ENCODE results near the gene EPS8L3.
"Not testable (repeated sequence)": the region's sequence is repeated elsewhere in the genome, so short reads cannot be mapped to it uniquely, and the experiment has no call there.

Gene EPS8L3

DNA sequence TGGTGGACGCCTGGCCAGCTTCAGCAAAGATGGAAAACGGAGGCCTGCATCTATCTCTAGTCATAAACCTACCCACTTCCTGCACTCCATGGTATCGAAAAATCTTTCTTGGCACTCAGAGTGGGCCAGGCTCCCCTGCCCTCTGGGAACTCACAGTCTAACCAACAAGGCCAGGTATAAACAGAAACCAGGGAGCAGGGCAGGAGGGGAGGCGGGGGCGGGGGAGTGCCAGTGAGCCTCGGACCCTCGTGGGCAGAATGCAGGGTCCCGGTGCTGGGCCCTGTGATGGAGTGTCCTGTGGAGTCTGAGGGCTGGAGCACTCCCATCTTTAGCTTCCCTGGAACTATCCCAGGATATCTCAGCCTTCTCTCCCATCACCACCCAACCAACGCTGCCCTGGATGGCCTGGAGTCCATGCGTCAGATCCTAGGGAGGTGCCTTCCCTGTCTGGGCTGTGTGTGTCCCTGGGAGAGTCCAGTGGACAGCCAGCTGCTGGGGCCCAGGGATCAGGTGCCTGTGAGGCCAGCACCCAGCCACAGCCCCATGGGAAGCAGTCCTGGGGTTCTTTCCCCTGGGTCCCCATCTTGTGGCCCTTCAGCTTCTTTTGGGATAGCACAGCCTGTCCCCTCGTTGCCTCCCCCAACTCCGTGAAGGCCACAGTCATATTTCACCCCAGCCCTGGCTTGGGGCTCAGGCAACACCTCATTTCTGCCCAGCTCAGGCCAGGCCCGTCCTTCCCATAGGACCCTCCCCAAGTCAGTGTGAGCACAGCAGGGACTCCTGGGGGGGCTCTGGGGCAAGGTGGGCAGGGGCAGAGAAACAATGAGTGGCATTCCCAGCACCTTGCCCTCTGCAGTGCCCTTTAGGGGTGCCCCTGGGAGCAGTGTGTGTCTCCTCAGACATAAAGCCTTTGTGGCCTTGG lies 1.1 kb upstream of the EPS8L3 start:
- DNase-seq (ENCODE audit: low spot score) = no peak

DNA sequence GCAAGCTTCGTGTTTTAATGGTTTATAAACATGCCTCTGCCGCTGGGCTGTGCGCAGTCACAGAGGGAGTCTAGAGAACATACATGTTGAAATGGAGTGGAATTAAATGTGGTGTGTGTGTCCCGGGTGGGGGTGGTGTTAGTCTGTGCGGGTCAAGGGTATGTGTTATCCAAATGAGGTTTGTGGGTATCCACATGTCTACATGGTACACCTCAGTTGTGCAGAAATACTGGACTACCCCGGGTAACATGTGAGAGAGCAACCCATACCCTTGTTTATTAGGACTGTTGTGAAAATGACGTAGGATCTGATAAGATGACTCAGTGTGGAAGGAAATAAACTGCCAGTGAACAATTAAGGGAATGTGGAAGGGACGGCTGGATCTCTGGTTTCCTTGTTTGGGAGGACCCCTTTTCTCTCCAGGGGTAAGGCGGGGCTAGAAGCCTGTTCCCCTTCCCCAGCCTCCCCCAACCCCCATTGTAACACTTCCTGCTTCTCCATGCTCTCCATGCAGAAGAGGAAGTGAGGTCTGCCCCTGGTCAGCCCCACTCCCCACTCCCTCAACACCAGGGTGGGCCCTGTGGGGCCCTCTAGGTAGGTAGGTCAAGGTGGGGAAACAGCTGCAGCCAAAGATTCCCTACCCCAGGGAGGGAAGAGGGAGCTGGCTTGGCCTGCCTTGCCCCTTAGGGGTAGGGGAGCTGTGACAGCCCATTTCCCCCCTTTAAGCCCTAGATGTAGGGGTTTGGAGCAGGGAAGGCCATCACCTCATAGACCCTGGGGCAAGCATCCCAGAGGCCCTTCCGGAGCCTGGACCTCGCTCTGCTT lies 690 bp downstream of the EPS8L3 start:
- DNase-seq (ENCODE audit: low spot score) = no peak

DNA sequence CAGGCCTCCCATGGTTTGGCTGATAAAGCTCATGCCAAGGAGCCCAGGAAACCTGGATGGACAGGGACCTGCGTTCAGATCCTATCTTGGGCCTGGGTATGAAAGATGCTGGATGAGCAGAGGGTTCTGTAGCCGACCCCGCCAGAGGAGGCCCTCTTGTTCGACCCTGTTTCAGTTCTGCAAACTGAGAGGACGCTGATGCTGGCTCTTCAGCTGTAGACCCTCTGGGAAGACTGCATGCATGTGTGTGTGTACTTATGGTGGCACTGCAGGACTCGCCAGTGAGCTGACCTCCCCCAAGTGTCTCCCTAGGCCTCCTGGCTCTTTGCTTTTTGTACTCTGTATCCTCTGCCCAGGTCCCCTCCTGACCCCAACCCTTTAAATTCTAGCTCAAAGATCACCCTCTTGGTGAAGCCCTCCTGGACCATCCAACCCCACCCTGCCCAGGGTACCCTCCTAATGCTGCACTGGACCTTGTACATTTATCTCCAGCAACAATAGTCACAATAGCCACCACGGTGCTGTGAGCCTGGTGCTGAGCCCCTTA lies 1.6 kb downstream of the EPS8L3 start:
- no peak for DNase-seq (ENCODE audit: low spot score)

DNA sequence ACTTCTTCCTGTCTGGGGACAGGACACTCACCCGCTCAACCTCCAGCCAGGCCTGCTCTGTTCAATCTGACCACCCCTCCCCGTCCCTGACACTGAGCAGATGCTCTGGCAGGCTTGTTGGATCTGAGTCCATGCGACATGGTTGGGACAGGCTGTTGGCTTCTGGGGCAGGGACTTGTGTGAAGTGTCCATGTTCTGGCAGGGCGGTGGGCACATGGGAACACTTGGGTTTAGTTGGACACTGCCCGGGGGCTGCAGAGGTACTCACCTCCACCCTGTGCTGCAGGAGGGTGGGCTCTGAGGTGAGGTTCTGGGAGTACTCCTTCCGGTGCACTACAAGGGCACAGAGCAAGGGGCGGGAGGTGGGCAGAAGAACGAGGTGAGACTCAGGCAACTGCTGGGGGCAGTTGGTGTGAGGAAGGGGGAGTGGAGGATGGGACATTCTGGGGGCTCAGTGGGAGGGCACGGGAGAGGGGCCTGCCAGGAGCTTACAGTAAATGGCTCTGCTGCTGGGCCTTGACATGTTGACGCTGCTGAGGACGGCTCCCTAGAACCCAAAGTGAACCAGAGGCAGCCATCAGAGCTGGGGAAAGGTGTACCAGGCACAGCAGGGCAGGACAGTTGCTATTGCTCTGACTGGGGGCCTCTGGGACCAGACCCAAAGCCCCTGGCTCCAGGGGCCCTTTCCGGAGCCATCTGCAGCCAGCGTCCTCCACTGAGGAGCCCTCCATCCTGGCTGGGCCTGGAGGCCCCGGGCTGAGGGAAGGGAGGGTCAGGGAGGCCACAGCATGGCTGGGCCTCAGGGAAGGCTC lies 2.3 kb downstream of the EPS8L3 start:
- peak; percentile 92 for DNase-seq (ENCODE audit: low spot score)

DNA sequence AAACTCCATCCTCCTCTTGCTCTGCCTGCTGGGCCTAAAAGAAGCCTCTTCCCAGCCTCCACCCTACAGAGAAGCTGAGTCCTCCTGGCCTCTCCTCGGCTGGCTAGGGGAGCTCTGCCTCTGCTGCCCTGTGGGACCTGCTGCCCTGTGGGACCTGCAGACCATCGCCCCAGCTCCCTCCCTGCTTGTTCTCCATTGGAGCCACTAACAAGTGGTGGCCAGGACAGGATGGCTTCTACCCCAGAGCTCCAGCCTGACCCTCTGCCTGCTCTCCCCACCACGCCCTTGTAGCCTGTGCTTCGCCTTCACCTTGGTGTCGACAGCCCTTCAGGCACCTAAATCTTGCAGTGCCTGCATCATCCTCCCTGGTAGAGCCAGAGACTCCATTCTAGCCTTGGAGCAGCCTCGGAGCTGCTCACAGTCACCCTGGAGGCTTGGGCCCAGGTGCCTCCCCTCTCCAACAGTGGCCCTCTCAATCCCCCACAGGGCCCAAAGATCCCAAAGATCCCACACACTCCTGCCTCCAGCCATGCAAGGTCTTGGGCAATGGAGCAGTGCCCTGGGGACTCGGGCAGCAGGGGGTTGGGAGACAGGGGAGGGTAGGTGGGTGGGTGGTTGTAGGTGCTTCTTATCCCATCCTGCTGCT lies 3.0 kb downstream of the EPS8L3 start:
- DNase-seq (ENCODE audit: low spot score) = no peak

DNA sequence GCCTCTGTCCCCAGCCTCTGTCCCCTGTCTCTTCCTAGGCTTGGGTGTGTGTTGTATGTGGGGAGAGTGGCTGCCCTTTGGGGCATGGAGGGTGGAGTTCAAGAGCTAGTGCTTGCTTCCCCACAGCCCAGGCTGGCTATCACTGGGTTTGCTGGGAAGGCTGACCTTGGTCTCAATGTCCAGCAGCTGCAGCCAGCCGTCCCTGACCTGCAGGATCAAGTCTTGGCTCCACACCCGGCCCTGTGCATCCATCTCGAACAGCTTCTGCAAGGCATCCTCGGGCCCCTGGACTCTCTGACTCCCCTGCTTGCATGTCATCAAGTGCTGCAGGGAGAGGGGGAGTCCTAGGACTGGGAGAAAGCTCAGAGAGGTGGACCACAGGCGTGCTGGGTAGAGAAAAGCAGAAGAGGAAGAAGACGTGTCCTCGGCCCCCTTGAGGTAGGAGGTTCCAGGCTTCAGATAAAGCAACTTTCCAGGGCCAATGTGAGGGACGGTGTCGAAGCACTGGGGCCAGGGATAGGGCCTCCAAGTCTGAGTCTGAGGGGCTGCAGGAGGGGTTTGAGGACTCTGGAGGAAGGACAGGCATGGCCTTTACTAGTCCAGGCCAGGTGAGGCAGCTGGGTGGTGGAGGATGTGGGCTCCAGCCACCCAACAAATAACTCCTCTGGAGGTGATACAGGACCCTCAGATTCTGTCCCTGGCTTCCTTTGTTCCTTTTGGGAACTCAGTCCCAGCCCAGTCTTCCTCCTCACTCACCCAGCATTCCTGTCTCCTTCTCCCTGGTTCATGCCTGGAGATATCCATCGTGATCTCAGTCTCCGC lies 4.0 kb downstream of the EPS8L3 start:
- no peak for DNase-seq (ENCODE audit: low spot score)

DNA sequence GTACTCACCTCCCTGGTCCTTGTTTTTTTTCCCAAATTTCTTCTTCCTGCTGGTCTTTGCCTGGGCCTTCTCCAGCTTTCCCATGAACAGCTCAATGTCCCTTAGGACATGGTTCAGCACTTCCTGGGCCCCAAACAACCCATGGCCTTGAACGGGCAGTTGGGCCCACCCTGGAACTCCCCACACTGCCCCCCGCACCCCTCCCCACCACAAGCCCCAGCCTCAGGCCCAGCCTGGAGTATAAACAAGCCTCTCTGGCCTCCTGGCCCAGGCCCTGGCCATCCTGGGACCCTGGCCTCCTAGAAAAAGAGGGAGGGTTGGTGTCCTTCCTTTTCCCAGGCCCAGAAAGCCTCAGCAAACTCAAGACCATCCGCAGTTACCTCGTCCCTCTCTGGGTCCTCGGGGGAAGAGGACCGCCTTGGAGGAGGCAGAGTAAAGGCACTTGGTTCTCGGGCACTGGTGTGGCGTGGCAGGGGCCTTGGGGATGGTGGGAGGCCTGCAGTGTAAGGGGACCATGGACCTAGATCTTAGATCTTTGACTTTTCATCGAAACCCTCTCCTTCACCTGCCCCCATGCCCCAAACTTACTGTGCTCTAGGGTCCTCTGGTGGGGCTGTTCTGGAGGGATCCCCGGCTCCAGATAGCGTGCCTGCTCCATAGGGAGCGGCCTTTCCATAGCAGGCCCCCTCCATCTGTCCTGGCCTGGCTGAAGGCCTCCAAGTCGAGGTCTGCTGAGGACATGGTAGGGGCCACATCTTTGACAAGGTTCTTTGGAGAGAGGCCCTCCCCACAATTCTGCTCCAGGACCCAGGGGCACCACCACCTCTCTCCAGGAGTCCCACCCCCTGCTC lies 5.6 kb downstream of the EPS8L3 start:
- DNase-seq (ENCODE audit: low spot score) = no peak

DNA sequence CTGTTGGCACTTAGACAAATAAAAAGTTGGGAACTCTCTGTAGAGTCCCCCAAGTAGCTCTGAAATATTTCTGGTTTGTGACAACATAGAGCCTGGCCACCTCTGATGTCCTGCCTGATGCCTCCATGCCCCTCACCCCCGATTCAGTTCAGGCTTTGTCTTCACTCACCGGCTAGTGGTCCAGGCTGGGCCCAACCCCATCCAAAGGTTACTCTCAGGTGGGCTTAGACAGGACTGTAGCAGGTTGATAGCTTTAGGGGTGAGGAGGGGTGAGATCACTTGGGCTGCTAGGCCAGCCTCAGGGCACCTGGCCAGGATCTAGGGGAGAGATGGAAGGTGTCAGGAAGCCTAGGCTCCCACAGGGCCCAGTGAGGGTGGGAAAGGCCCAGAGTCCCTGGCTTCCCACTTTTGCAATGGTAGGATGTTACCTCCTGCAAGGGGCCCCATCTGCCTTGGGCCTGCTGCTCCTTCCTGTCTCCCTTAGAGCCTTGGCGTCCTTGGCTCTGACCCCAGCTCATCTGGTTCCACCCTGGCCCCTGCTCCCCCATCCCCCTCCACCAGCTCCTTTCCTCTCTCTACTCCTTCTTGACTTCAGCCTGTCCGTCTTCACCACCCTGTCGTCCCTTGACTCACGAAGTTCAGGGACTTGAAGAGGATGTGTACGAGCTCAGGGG lies 6.7 kb downstream of the EPS8L3 start:
- no peak for DNase-seq (ENCODE audit: low spot score)

DNA sequence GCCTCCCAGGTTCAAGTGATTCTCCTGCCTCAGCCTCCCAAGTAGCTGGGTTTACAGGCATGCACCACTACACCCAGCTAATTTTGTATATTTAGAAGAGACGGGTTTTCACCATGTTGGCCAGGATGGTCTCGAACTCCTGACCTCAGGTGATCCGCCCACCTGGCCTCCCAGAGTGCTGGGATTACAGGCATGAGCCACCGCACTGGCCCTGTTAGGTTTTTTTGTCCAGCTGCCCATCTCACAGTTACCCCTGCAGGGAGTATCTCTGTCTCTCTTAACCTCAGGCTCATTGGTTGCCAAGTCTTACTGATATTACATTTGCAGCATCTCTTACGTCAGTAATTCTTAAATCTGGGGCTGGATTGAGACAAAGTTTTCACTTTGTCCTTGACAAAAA lies 7.4 kb downstream of the EPS8L3 start:
- not testable (repeated sequence) for DNase-seq (ENCODE audit: low spot score)

DNA sequence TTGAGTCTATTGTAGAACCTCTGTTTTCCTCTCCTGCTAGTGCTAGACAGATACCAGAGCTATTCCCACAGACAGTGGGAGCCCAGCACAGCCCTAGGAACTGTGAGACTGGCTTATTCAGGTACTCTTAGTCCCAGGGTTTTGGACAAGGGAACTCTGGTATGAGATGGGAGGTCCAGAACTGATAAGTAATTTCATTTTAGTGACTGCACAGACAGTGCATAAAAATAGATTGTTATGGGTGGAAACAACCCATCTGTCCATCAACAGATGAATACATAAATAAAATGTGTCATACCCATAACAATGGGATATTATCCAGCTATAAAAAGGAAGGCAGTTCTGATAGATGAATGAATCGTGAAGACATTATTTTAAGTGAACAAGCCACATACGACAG lies 9.0 kb downstream of the EPS8L3 start:
- DNase-seq (ENCODE audit: low spot score) = no peak

DNA sequence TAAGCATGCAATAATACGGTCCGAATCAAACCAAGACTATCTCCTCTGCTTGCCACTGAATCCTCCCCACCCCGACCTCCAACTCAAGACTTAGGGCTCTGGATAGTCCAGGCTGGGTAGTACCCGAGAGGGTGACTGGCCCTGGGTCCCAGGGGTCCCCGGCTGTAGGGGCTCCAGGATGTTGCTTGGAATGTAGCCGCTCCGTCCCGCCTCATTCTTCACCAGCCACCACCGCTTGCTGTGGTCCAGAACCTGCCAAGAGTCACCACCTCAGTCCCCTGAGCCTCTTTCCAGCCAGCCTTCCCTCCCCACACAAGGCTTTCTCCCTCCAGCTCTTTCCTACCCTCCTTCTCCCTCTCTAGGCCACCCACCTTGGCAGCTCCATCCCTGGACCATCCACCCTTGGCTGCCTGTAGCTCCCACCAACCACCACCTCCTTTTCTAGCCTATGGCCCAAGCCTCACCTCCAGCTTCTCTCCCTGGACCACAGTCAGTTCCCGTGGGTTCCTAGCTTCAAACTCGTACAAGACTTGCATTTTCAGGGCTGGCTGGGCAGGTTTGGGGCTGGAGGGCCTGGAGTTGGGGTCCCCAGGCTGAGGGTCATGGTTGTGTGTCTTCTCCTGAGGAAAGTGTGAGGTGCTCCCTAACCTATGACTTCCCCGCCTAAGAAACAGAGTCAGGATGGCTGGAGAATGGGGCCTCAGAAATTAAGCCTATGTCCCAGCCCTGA lies 12.0 kb downstream of the EPS8L3 start:
- no peak for DNase-seq (ENCODE audit: low spot score)

DNA sequence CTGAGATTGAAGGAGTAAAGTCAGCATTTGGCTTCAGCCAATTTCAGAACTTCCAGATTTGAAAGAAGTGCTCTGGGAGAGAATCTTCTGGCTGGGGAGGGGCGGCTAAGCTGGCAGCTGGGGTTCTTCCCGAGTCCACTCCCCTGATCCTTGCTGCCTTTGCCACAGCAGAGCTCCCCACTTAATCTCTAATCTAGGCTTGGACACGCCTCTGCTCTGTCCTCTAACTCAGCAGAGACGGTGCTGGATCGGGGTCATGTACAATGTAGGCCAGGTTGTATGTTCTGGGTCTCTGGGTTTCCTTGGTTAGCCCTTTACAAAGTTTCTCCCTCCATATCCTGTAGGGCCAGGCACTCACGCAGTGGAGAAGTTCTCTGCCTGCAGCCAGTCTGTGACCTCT lies 12.8 kb downstream of the EPS8L3 start:
- DNase-seq (ENCODE audit: low spot score) = no peak

DNA sequence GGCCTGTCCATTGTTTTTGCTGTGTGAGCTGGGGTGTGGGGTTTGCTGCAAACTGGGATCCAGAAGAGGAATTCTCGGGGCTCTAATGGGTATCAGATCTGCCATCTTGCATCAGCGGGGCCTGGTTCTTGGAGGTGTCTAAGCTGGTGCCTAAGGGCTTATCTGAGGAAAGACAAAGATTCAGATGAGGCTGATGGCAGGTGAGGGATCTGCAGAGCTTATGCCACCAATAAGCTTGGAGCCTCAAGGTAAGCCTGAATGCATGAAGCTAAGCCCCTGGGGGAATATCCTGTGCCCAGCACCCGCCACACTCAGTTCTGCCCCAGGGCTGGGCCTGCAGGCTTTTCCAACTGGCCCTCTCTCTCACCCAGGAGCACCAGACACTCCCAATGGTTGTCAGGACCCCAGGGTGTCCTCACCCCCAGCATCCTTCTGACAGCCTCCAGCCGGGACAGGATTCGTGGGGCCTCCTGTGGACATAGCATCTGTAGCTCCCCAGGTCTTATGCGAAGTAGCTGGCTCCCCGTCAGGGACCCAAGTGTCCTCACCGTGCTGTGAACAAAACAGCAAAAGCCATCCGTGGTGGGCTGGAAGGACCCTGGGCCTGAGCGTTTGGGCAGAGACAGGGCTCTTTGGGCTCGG lies 13.4 kb downstream of the EPS8L3 start:
- no peak for DNase-seq (ENCODE audit: low spot score)

DNA sequence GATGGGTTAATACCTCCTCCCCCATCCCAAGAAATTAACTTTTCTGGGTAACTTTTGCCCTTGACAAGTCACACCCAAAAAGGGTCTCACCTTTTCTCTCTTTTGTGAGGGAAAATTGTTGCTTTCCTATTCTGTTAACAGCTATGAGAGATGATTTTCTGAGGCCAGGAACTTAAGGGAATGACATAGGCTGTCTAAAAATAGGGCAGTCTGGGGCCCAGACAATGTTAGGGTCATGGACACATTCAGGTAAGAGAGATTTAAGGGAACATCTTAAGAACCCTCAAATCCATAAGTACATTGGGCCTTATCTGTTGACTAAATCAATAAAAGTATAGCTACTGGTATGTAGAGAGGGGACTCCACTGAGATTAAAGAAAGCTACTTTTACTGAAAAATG lies 14.5 kb downstream of the EPS8L3 start:
- no peak for DNase-seq (ENCODE audit: low spot score)

DNA sequence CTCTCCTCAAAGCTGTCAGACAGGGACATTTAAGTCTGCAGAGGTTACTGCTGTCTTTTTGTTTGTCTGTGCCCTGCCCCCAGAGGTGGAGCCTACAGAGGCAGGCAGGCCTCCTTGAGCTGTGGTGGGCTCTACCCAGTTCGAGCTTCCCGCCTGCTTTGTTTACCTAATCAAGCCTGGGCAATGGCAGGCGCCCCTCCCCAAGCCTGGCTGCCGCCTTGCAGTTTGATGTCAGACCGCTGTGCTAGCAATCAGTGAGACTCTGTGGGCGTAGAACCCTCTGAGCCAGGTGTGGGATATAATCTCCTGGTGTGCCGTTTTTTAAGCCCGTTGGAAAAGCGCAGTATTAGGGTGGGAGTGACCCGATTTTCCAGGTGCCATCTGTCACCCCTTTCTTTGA lies 15.4 kb downstream of the EPS8L3 start:
- DNase-seq (ENCODE audit: low spot score) = not testable (repeated sequence)

DNA sequence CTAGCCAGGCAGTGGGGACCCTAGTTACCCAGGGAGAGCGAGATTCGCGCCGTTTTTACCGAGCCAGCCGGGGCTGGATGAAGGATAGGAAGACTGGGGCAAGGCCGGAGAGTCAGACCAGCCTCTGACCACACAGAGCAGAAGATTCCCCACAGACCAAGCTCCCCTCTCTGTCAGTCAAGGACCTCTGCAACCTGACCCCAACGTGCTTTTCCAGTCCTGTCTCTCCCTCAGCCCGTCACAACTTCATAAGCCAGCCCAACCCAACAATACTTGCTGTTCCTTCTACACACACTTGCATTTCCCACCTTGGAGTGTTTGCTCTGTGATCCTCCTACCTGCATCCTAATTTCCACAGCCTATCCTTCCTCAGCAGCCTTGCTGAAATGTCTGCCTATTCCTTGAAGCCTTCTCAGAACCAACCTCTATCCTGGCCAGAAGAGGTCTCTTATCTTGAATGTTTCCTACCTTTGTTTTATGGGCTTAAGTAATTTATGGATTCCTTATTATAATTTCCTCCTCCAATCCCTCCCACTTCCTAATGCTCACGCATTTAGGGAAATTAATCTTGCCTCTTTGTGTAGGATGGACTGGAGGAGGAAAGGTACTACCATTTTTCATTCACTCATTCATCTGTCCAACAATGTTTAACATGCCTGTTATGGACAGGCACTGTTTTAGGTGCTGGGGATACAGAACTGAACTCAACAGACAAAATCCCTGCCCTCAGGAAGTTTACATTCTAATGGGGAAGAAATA lies 22.9 kb downstream of the EPS8L3 start, which contains the start of gene GSTM3:
Gene GSTM3, minus strand, starts transcription at position 424 of the 759 bp plus-strand sequence. CDS start 751 bp downstream, outside the sequence.
- peak; percentile 44 for DNase-seq (ENCODE audit: low spot score)
